HepG2 (cell line): Measurements from ENCODE around the gene IL4I1. TPM values are rescaled to one million over a fixed set of nuclear protein-coding genes. Genes with fewer than 3 reads are reported as not detected.

ENCODE experiments used
- ATAC-seq: fragments of 200-7000 bp; cut with Tn5 transposase; 3 replicates; pipeline ENCODE4 v1.9.1; 2020; ENCODE audit warnings: mild to moderate bottlenecking, moderate library complexity
- Bru-seq: library from RNA; stranded (reverse); fragments of 400-500 nt; gene quantifications from one replicate; lab custom pipeline; 2021; lab: Mats Ljungman, UMichigan
- BruChase-seq, 2 experiments: library from RNA; stranded (reverse); fragments of 400-500 nt; gene quantifications; one replicate each; lab custom pipeline; 2021; lab: Mats Ljungman, UMichigan
- BruUV-seq: library from RNA; stranded (reverse); fragments of 400-500 nt; replicated peaks from 2 replicates; lab custom pipeline; 2021; lab: Mats Ljungman, UMichigan
- CTCF ChIA-PET: fragments of 300-600 bp; formaldehyde crosslinking; extraction: SDS; loops from one replicate; lab custom pipeline; 2021; ENCODE audit warnings: low total read pairs, inconsistent platforms, low intra/inter-chr PET ratio; lab: Yijun Ruan, JAX
- POLR2A ChIA-PET: fragments of 350-600 bp; sonication (Branson Sonifier 250); formaldehyde crosslinking; loops from one replicate; lab custom pipeline; 2020; ENCODE audit warnings: antibody characterized with exemption, inconsistent platforms; lab: Yijun Ruan, JAX
- DNase-seq: peaks from one replicate; pipeline ENCODE4 v3.0.0-alpha.2; 2015; ENCODE audit warnings: low spot score
- FAIRE-seq: peaks from 3 replicates; lab custom pipeline; 2011; peaks lifted over from hg19 to GRCh38; lab: Jason Lieb, UNC
- H2AFZ ChIP-seq: one replicate; pipeline ENCODE4 v1.6.1; 2011; ENCODE audit warnings: low read length, inconsistent platforms
- H3K27ac ChIP-seq: fragments of 300-600 bp; 3 replicates; pipeline ENCODE4 v1.8.0; 2011; ENCODE audit warnings: mixed run types, mild to moderate bottlenecking, mixed read lengths, low read length, inconsistent platforms; ENCODE audit not compliant: insufficient read depth; ENCODE audit errors: extremely low read length
- H3K27me3 ChIP-seq, 2 experiments: fragments of 200-600 bp in 1 of 2; 2 replicates in 1 of 2; 3 replicates in 1 of 2; pipeline versions ENCODE4 v1.6.0 to v1.8.0; 2011; ENCODE audit warnings: low read length in 2 of 2, mild to moderate bottlenecking in 2 of 2, moderate library complexity in 2 of 2, inconsistent platforms in 1 of 2; ENCODE audit not compliant: insufficient read depth in 2 of 2, control insufficient read depth in 1 of 2
- H3K36me3 ChIP-seq, 2 experiments: fragments of 200-600 bp in 1 of 2; replicated peaks in 1 of 2; 2 replicates in 1 of 2; 3 replicates in 1 of 2; pipeline versions ENCODE4 v1.5.1 to v1.8.0; 2011; ENCODE audit warnings: low read length in 2 of 2, inconsistent platforms in 1 of 2; ENCODE audit not compliant: insufficient read depth in 2 of 2, control insufficient read depth in 1 of 2
- H3K4me1 ChIP-seq: 2 replicates; pipeline ENCODE4 v1.5.1; 2012; ENCODE audit warnings: low read length, inconsistent platforms; ENCODE audit not compliant: insufficient read depth
- H3K4me2 ChIP-seq: 2 replicates; pipeline ENCODE4 v1.6.0; 2011; ENCODE audit warnings: low read depth, low read length, inconsistent platforms
- H3K4me3 ChIP-seq, 3 experiments: fragments of 200-600 bp in 1 of 3; sonication (generic), shearing (Covaris generic) in 1 of 3; replicated peaks in 1 of 3; 2 replicates each; pipeline ENCODE4 v1.5.1; 2011 to 2016; ENCODE audit warnings: low read length in 3 of 3, inconsistent platforms in 2 of 3, low read depth in 2 of 3, mild to moderate bottlenecking in 2 of 3, control low read depth in 1 of 3, mixed read lengths in 1 of 3; ENCODE audit not compliant: insufficient read depth in 1 of 3
- H3K79me2 ChIP-seq: one replicate; pipeline ENCODE4 v1.6.1; 2011; ENCODE audit warnings: low read length, inconsistent platforms; ENCODE audit not compliant: insufficient read depth
- H3K9ac ChIP-seq: 2 replicates; pipeline ENCODE4 v1.6.0; 2011; ENCODE audit warnings: mild to moderate bottlenecking, low read depth, low read length, inconsistent platforms; ENCODE audit not compliant: insufficient read depth
- H3K9me3 ChIP-seq: 2 replicates; pipeline ENCODE4 v1.5.1; 2012; ENCODE audit warnings: mild to moderate bottlenecking, low read length
- H4K20me1 ChIP-seq: 2 replicates; pipeline ENCODE4 v1.6.0; 2011; ENCODE audit warnings: inconsistent platforms, mild to moderate bottlenecking, low read length, moderate library complexity; ENCODE audit not compliant: insufficient read depth
- CREB1 ChIP-seq, 2 experiments: fragments of 450-650 bp in 1 of 2; IDR thresholded peaks; 2 replicates each; pipeline ENCODE4 v1.6.1; 2016 to 2017; ENCODE audit warnings: control low read depth in 1 of 2, mild to moderate bottlenecking in 1 of 2, missing compliant biosample characterization in 1 of 2, missing genetic modification characterization in 1 of 2
- ZBTB26 ChIP-seq: IDR thresholded peaks from 2 replicates; pipeline ENCODE4 v1.6.1; 2016; ENCODE audit warnings: missing compliant biosample characterization, missing genetic modification reagents, borderline replicate concordance
- ZNF749 ChIP-seq: sonication (generic); formaldehyde crosslinking; IDR thresholded peaks from 2 replicates; pipeline ENCODE4 v1.8.0; 2022; ENCODE audit warnings: mild to moderate bottlenecking, missing genetic modification reagents, moderate library complexity, borderline replicate concordance
- WGBS: methylation state at CpG from one replicate; pipeline ENCODE4 v1.1.6; 2017; ENCODE audit warnings: low lambda C conversion rate; 5-methylcytosine and 5-hydroxymethylcytosine counted together
- in situ Hi-C: cut with HindIII; loops from 2 replicates; pipeline ENCODE4 v1.10.0; 2017; ENCODE audit warnings: low pct_unique_long_range_greater_than_20kb; ENCODE audit not compliant: extremely low pct_ligation_motif_present
- intact Hi-C: fragments of 100-400 bp; cut with micrococcal nuclease; formaldehyde crosslinking; loops from one replicate; pipeline ENCODE4 v1.10.0; 2022; ENCODE audit not compliant: unreplicated experiment
- long read RNA-seq, 2 experiments: library from RNA in 1 of 2; library from polyadenylated mRNA in 1 of 2; stranded (forward) in 1 of 2; unstranded in 1 of 2; transcript quantifications; one replicate each; pipeline ENCODE4 v2.0.0, GENCODE V29; 2019 to 2022
- polyA minus RNA-seq, 3 experiments: library from RNA; depleted of rRNA, polyadenylated mRNA; stranded (reverse); fragments of >200 nt; gene quantifications; 2 replicates each; pipeline ENCODE4 v1.2.3, GENCODE V29; 2011; ENCODE audit warnings: low replicate concordance in 1 of 3
- polyA plus RNA-seq, 8 experiments: library from polyadenylated mRNA; depleted of rRNA in 3 of 8; stranded (reverse) in 7 of 8; unstranded in 1 of 8; fragments of >200 nt; fragmentation: Illumina TruSeq in 4 of 8; extraction: Trizol in 4 of 8; gene quantifications; 2 replicates each; pipeline versions ENCODE4 v1.2.1 to v1.2.3, GENCODE V29; 2011 to 2016; ENCODE audit warnings: low read depth in 4 of 8, missing spikeins in 1 of 8, mixed read lengths in 1 of 8; ENCODE audit not compliant: insufficient read depth in 1 of 8
- total RNA-seq, 5 experiments: library from RNA; depleted of rRNA; stranded (reverse); fragments of >200 nt; fragmentation: Illumina TruSeq; extraction: Trizol; gene quantifications; 2 replicates each; pipeline ENCODE4 v1.2.3, GENCODE V29; 2016; ENCODE audit warnings: low read depth in 1 of 5

The IL4I1 gene, protein sequence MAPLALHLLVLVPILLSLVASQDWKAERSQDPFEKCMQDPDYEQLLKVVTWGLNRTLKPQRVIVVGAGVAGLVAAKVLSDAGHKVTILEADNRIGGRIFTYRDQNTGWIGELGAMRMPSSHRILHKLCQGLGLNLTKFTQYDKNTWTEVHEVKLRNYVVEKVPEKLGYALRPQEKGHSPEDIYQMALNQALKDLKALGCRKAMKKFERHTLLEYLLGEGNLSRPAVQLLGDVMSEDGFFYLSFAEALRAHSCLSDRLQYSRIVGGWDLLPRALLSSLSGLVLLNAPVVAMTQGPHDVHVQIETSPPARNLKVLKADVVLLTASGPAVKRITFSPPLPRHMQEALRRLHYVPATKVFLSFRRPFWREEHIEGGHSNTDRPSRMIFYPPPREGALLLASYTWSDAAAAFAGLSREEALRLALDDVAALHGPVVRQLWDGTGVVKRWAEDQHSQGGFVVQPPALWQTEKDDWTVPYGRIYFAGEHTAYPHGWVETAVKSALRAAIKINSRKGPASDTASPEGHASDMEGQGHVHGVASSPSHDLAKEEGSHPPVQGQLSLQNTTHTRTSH
- not detected in 2 replicates for total RNA-seq (2016; rRNA removed; fragmentation: Illumina TruSeq; extraction: Trizol)
- not detected in 2 replicates for total RNA-seq (2016; cell fraction: cytosol; rRNA removed; fragmentation: Illumina TruSeq; extraction: Trizol; ENCODE audit: low read depth)
- total RNA-seq (2016; cell fraction: insoluble cytoplasmic fraction; rRNA removed; fragmentation: Illumina TruSeq; extraction: Trizol): 0.18 and 0.30 TPM in 2 replicates
- not detected in 2 replicates for total RNA-seq (2016; cell fraction: membrane; rRNA removed; fragmentation: Illumina TruSeq; extraction: Trizol)
- not detected in 2 replicates for total RNA-seq (2016; cell fraction: nucleus; rRNA removed; fragmentation: Illumina TruSeq; extraction: Trizol)
- polyA plus RNA-seq (2011; rRNA removed): not detected in 2 replicates
- 0.08 TPM in 1 of 2 replicates, not detected in the other for polyA plus RNA-seq (2011; cell fraction: cytosol; rRNA removed)
- polyA plus RNA-seq (2011; cell fraction: nucleus; rRNA removed): 0.16 and 0.28 TPM in 2 replicates
- polyA plus RNA-seq (2012): 0.50 TPM in 1 of 2 replicates, not detected in the other
- 0.29 TPM in 1 of 2 replicates, not detected in the other for polyA plus RNA-seq (2016; cell fraction: cytosol; fragmentation: Illumina TruSeq; extraction: Trizol; ENCODE audit: low read depth)
- polyA plus RNA-seq (2016; cell fraction: insoluble cytoplasmic fraction; fragmentation: Illumina TruSeq; extraction: Trizol; ENCODE audit: low read depth): not detected in 2 replicates
- not detected in 2 replicates for polyA plus RNA-seq (2016; cell fraction: membrane; fragmentation: Illumina TruSeq; extraction: Trizol; ENCODE audit: low read depth)
- polyA plus RNA-seq (2016; cell fraction: nucleus; fragmentation: Illumina TruSeq; extraction: Trizol; ENCODE audit: insufficient read depth, low read depth): not detected in 2 replicates
- polyA minus RNA-seq (2011; rRNA and poly(A)+ RNA removed; ENCODE audit: low replicate concordance): 0.09 TPM in 1 of 2 replicates, not detected in the other
- not detected in 2 replicates for polyA minus RNA-seq (2011; cell fraction: cytosol; rRNA and poly(A)+ RNA removed)
- polyA minus RNA-seq (2011; cell fraction: nucleus; rRNA and poly(A)+ RNA removed): not detected in 2 replicates
- Bru-seq, nascent RNA: percentile 17 among the genes with signal in this experiment
- BruChase-seq, experiment 1, labeled RNA remaining after a 6-hour chase: percentile 14 among the genes with signal in this experiment
- BruChase-seq, experiment 2, labeled RNA remaining after a 2-hour chase: percentile 16 among the genes with signal in this experiment
- long read RNA-seq, experiment 1: 0 reads
- long read RNA-seq, experiment 2, partial matches to known transcripts: 0 of 31 reads
- long read RNA-seq, experiment 2, other reads (novel, unspliced or antisense): 31 of 31 reads

DNA sequence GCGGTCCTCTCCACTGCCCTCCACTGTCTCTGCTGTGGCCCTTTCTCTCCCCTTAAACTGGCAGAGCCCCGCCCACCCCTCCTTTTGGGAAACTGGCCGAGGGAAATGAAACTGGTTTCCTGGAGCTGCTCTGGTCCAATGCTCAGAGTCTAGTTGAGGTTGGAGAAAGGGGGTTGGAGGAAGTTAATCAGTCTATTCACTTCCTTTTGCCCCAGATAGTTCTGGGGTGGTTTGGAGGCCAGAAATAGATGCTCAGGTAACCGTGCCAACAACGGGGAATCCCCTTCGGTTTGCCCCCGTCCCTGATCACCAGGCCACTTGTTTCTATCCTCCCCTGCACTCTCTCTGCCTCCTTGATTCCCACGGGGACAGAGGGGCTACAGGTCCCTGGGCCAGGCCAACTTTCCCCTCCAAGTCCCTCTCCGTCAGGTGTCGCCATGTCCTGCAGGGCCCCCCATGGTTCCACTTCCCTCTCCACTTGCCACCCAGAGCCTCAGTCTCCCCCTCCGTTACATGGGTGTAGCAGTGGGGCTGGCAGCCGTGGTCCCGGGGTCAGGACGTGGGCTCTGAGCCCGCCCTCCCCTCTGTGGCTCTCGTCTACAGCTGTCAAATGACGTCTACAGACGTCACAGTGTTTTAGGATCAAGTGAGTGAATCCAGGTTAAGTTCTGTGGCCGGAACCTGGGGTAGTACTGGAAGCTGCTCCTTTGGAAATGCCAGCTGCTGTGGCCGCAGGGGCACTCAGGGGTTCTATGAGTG lies at the start of gene IL4I1:
Gene IL4I1 (minus strand): TSS at position 25 of the 759 bp plus-strand sequence. CDS start 727 bp downstream, outside the sequence.
- CTCF ChIA-PET: no interaction called here

More for the DNA sequence above, at the start of gene IL4I1:
- H3K4me3 ChIP-seq: peak within 1 kb of the TSS in 1 of 3 experiments; percentile 10; a peak in 1 of 6 replicates
- no peak for TF ChIP-seq ZNF749 (CRISPR knock-in tag)
- TF ChIP-seq CREB1 (IDR thresholded peaks at IDR 0.05): 0 out of 2 replicates have a peak, but pooled peaks have one; percentile 8
- TF ChIP-seq CREB1 (CRISPR knock-in tag; IDR thresholded peaks at IDR 0.05): no peak
- TF ChIP-seq ZBTB26: no peak
- no peak for DNase-seq
- no peak within 1 kb of the TSS for H2AFZ ChIP-seq
- in situ Hi-C loops (no loop called here), intact Hi-C loops (no loop called here)
- peaks cover 18% of the 10 kb centered on the region for H3K4me1 ChIP-seq
- no TSS peak for BruUV-seq
- H3K27me3 ChIP-seq: peaks cover 9 to 17% of the 10 kb centered on the region in 2 experiments; a peak in 4 of 5 replicates
- no peak within 1 kb of the TSS for H3K27ac ChIP-seq
- POLR2A ChIA-PET: no interaction called here
- no peaks in the 10 kb centered on the region for H3K9me3 ChIP-seq
- no peak within 1 kb of the TSS for H3K9ac ChIP-seq
- H3K4me2 ChIP-seq: peak within 1 kb of the TSS; percentile 10; the same call in 1 of the 2 replicates
- no peak for ATAC-seq
- no peaks in the 10 kb centered on the region for H3K36me3 ChIP-seq
- 38% methylated on average over 17 of the region's 20 CpGs for WGBS
- H3K79me2 ChIP-seq: no peaks in the 10 kb centered on the region
- H4K20me1 ChIP-seq: no peaks in the 10 kb centered on the region
- no peak for FAIRE-seq
